Esophagus muscularis mucosa (tissue), 3 donors: Measurements from ENCODE around the gene GPC5.

Source experiments
- CTCF ChIP-seq, 3 experiments: fragments of 200-600 bp in 2 of 3; fragments of 450-650 bp in 1 of 3; sonication (generic) in 2 of 3; IDR thresholded peaks; one replicate each; pipeline ENCODE4 v1.5.1; 2017 to 2019; ENCODE audit warnings: antibody characterized with exemption in 3 of 3, mild to moderate bottlenecking in 2 of 3, moderate library complexity in 1 of 3
- POLR2A ChIP-seq: fragments of 450-650 bp; IDR thresholded peaks from one replicate; pipeline ENCODE4 v1.6.1; 2017; ENCODE audit warnings: antibody characterized with exemption, moderate library complexity, mild to moderate bottlenecking, low read depth

GRCh38 chr13:91716436-91717065 is 318.1 kb downstream of the GPC5 start:
- no peak for TF ChIP-seq CTCF (IDR thresholded peaks at IDR 0.05)
- no peak for TF ChIP-seq POLR2A
